Uterus (tissue), 2 donors: ENCODE measurements around the gene SLTM.
"Not testable (repeated sequence)": the region's sequence is repeated elsewhere in the genome, so short reads cannot be mapped to it uniquely, and the experiment has no call there.

Source experiments
- CTCF ChIP-seq, 4 experiments: fragments of 200-600 bp in 2 of 4; fragments of 450-650 bp in 2 of 4; sonication (generic) in 2 of 4; IDR thresholded peaks; one replicate each; pipeline ENCODE4 v1.5.1; 2016 to 2019; ENCODE audit warnings: antibody characterized with exemption in 4 of 4, mild to moderate bottlenecking in 2 of 4, moderate library complexity in 1 of 4
- POLR2A ChIP-seq, 2 donors: fragments of 450-650 bp; IDR thresholded peaks; one replicate each; pipeline ENCODE4 v1.6.1; 2016; ENCODE audit warnings: antibody characterized with exemption in 2 of 2, mild to moderate bottlenecking in 1 of 2, moderate library complexity in 1 of 2

- TF ChIP-seq CTCF, POLR2A (IDR thresholded peaks at IDR 0.05): not testable (repeated sequence)
These were observed 1.5 kb upstream of the SLTM start for GRCh38 chr15:58934974-58935373.
